ENCODE data around the gene SERPIND1. TPM values are rescaled to one million over a fixed set of nuclear protein-coding genes. Genes with fewer than 3 reads are reported as not detected.

The SERPIND1 gene
- total RNA-seq, 6 donors from 2014 or later = 0.57 to 2.6 (median 0.76) TPM; not detected in 2

- Histone ChIP-seq H3K36me3 (peaks cover 10 to 89% (median 51%) of the 10 kb centered on the region in 4 donors), H3K4me1 (peaks cover 0 to 16% (median 8%) of the 10 kb centered on the region in 4 donors), H3K9me3 (no peaks in the 10 kb centered on the region), H3K27me3 (no peaks in the 10 kb centered on the region), H3K27ac (no peak overlapping the region), H3K4me3 (no peak overlapping the region)
- DNase-seq = no peak
- no peak for TF ChIP-seq POLR2AphosphoS5 (IDR thresholded peaks at IDR 0.05)
- no peak for TF ChIP-seq EP300 (IDR thresholded peaks at IDR 0.05)
- TF ChIP-seq CTCF (IDR thresholded peaks at IDR 0.05) = no peak
- TF ChIP-seq POLR2A (IDR thresholded peaks at IDR 0.05) = no peak
- no peak for ATAC-seq (ENCODE audit: low FRiP score in 2 of 2)
- WGBS, 2 donors = 94 to 96% methylated on average over 14 to 15 of the region's 15 CpGs
These were observed 29.5 kb upstream of the SERPIND1 start for GRCh38 chr22:20744456-20744855.

- DNase-seq (no peak), ATAC-seq (ENCODE audit: low FRiP score in 2 of 2) (no peak)
- peaks cover 10 to 95% (median 57%) of the 10 kb centered on the region in 4 donors for H3K36me3 ChIP-seq
These were observed 28.8 kb upstream of the SERPIND1 start for GRCh38 chr22:20745119-20745518.

DNA sequence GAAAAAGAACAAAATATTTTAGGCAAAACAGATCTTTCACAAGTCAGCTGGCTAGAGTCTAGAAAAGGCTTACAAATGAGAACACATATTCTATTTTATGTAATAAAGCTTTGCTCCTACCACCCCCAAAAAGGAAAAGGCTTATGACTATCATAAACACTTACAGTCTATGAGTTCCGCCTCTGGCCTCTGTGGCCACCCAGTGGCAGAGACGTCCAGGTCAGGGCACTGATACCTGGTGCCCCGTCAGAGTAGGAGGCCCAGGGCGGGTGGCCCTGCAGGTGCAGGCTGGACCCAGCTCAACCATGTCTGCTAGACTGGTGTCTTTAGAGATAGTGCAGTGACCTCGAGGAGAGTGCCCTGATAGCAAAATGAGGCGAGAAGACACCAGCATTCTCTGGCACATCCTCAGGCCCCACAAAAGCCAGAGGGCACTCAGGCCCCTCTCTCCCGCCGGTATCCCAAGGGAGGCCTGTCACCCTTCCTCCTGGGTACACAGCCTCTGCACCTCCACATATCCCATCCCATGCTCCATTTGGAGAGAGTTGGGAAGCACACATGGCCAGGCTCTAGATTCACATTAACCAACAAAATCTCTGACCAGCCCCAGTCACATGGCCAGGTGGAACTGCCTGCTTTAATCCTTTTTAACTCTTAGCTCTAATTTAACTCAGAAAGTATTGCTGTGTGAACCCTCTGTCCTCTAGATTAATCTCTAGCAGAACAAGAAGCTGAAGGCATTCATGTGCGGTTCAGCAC lies 27.3 kb upstream of the SERPIND1 start:
- no peak for ATAC-seq (ENCODE audit: low FRiP score in 2 of 2)
- peak in 1 of 2 donors; percentile 41 for DNase-seq
- H3K27me3 ChIP-seq = no peaks in the 10 kb centered on the region
- TF ChIP-seq CTCF (IDR thresholded peaks at IDR 0.05) = peak in 1 of 6 experiments; percentile 8
- no peak for TF ChIP-seq POLR2A (IDR thresholded peaks at IDR 0.05)
- no peak overlapping the region for H3K4me3 ChIP-seq
- H3K4me1 ChIP-seq = peaks cover 7 to 35% (median 29%) of the 10 kb centered on the region in 4 donors
- H3K27ac ChIP-seq = peak overlapping the region in 1 of 4 donors; percentile 28
- WGBS, 2 donors = 79 to 87% methylated on average over 5 to 9 of the region's 9 CpGs
- H3K36me3 ChIP-seq = peaks cover 10 to 96% (median 63%) of the 10 kb centered on the region in 4 donors
- no peaks in the 10 kb centered on the region for H3K9me3 ChIP-seq

More at GRCh38 chr22:20745119-20745518, 28.8 kb upstream of the SERPIND1 start:
- Histone ChIP-seq H3K9me3 (no peaks in the 10 kb centered on the region), H3K27me3 (no peaks in the 10 kb centered on the region), H3K4me3 (no peak overlapping the region), H3K4me1 (peaks cover 0 to 22% (median 14%) of the 10 kb centered on the region in 4 donors), H3K27ac (no peak overlapping the region)
- WGBS, 2 donors = 78 to 81% methylated on average over 3 of the region's 3 CpGs
- TF ChIP-seq EP300 (IDR thresholded peaks at IDR 0.05) = no peak
- no peak for TF ChIP-seq POLR2AphosphoS5 (IDR thresholded peaks at IDR 0.05)
- TF ChIP-seq CTCF (IDR thresholded peaks at IDR 0.05) = no peak

DNA sequence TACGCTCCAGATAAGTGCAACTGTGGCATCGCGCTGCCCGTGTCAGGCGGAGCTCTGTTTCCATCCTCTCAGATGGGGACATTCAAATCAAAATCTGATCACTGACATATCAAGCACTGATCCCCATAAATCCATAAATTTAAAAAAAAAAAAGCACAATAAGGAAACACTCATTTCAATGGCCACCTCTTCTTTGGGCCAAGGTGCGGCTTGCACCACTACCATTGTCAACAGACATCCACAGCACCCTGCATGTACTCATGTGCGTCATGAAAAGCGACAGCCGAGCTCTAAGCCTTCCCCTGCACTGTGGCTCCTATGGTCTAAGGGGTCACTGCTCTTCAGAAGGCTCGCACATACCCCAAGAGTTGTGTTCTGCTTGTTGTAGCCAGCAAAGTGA lies 26.7 kb upstream of the SERPIND1 start:
- Histone ChIP-seq H3K4me1 (peaks cover 7 to 36% (median 31%) of the 10 kb centered on the region in 4 donors), H3K27ac (no peak overlapping the region), H3K9me3 (no peaks in the 10 kb centered on the region), H3K4me3 (no peak overlapping the region), H3K27me3 (no peaks in the 10 kb centered on the region), H3K36me3 (peaks cover 12 to 96% (median 65%) of the 10 kb centered on the region in 4 donors)
- ATAC-seq (ENCODE audit: low FRiP score in 2 of 2) (no peak), DNase-seq (no peak)
- TF ChIP-seq EP300 (IDR thresholded peaks at IDR 0.05) (no peak), POLR2AphosphoS5 (IDR thresholded peaks at IDR 0.05) (no peak), CTCF (IDR thresholded peaks at IDR 0.05) (no peak), POLR2A (IDR thresholded peaks at IDR 0.05) (no peak)
- WGBS, 2 donors = 95 to 96% methylated on average over 10 of the region's 10 CpGs

Measured in upper lobe of left lung (tissue), 6 donors.